NCI-H774 (cell line): ENCODE data around the gene RCCD1.
"Not testable (repeated sequence)": the region's sequence is repeated elsewhere in the genome, so short reads cannot be mapped to it uniquely, and the experiment has no call there.

Source experiments
- DNase-seq: peaks from one replicate; lab custom pipeline; 2025; lab: John Stamatoyannopoulos, UW

RCCD1 gene

DNA sequence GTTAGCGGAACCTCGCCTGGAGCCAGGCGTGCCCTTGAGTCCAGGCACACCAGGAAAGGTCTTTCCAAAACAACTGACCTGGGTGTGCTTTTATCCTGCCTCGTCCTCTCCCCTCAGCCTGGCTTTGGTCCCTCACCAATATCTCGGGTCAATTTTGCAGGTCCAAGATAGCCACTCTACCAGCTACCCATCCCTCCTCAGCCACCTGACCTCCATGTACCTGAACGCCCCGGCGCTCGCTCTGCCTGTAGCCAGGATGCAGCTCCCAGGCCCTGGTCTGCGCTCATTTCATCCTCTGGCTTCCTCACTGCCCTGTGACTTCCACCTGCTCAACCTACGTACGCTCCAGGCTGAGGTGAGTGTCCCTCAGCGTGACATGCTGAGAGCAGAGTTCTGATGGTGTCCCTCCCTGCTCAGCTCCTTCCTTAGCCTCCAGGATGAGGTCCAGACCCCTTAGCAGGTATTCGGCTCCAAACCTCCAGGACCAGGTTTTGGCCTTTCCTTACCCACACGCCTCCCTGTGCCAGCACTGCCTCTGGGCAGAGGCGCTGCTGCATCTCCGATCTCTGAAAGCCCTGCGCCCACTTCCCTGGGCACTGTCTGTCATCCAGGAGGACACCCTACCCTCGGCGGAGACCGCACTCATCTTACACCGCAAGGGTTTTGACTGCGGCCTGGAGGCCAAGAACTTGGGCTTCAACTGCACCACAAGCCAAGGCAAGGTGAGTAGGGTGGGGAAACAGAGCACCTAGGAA, 36.5 kb upstream of the RCCD1 start:
- DNase-seq, result no peak

GRCh38 chr15:90918835-90919234, 35.8 kb upstream of the RCCD1 start:
- DNase-seq, result no peak

GRCh38 chr15:90921887-90922286, 32.8 kb upstream of the RCCD1 start:
- DNase-seq, result no peak

DNA sequence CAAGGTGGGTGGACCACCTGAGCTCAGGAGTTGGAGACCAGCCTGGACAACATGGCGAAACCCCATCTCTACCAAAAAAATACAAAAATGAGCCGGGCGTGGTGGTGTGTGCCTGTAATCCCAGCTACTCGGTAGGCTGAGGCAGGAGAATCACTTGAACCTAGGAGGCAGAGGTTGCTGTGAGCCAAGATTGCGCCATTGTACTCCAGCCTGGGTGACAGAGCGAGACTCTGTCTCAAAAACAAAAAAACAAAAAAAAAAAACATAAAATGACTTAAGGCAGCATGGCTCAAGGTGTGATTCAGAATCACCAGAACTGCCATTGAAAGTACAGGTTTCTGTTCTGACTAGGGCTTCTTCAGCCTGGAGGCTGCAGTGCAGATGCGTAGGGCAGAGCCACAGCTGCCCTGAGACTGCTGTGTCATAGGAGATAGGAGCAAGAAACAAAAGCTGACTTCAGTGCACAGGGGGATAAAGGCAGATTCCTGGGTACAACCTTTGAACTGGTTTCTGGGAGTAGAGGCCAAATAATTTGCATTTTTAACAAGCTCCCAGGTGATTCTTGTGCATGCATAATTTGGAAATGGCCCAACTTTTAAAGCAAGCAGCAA, 31.9 kb upstream of the RCCD1 start:
- DNase-seq, result not testable (repeated sequence)

- DNase-seq, result no peak
Observed at GRCh38 chr15:90924375-90924774, 30.3 kb upstream of the RCCD1 start.

- DNase-seq, result not testable (repeated sequence)
Observed at GRCh38 chr15:90926766-90927165, 27.9 kb upstream of the RCCD1 start.

GRCh38 chr15:90928106-90928505, 26.6 kb upstream of the RCCD1 start:
- not testable (repeated sequence) for DNase-seq

- DNase-seq, result no peak
Observed at GRCh38 chr15:90929246-90930019, 25.3 kb upstream of the RCCD1 start.

DNA sequence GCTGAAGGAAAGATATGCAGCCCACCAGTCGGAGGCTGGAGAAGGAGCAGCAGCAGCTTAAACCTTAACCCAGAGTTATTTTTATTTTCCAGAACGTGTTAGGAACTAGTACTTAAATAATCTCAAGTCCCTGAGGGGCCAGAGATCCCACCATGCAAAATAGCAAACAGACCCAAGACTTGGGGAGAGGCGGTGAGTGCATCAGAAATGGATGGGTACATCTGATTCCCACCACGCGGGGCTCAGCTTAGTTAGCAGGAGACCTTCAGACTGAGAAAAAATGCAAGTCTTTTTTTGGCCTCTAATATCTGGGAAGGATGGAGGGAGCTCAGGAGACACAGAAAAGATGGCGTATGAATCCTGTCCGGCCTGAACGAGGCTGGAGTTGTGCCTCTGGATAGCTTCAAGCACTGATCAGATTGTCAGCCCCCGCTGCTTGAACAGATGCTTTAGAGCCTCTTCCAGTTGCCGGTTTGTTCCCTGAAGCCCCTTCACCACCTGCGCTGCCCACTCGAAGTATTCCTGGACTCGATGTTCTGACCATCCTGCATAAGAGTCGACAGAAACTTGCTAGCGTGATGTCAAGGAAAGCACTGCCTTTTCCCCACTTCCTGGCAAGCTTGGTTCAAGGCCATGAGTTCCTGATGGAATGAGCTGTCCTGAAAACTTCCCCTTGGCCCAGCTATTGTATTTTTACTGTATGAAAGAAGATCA, 23.7 kb upstream of the RCCD1 start:
- DNase-seq, result peak; percentile 33

DNA sequence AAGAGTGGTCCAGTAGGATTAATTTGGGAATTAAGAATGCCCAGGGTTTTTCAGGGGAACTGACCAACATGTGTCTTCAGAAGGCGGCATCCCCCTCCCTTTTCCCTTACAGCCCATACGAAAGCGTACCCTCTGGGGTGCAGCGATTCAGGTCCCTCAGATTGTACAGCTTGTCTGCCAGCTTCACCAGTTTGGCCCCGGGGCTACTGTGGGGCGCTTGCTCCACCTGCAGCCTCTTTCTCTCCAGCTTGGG, 23.2 kb upstream of the RCCD1 start:
- DNase-seq, result no peak

GRCh38 chr15:90931828-90932659, 22.6 kb upstream of the RCCD1 start, which contains the start of gene HDDC3:
Gene HDDC3, minus strand, starts transcription at chr15:90932549. Its CDS starts 9 bp downstream, at chr15:90932540.
- DNase-seq, result peak; percentile 81

GRCh38 chr15:90932660-90932991, 22.1 kb upstream of the RCCD1 start:
- no peak for DNase-seq

DNA sequence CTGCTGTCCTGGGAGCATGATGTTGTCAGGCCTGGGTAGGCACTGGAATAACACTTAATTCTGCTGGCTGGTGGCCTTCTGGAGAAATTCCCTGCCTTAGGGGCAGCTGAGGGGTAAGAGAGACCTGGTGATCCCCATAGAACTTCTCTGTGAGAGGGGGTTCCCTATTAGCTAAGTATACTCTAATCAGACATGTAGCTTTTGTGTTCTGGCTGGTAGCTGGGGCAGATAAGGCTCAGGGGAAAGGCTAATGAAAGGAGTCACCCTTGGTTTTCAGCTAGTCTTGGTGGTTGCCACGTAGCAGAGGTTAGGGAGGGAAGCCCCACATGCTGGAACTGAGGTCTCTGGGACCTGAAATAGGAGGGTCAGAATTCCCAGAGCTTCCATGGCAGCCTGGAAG, 21.4 kb upstream of the RCCD1 start:
- DNase-seq, result no peak

DNA sequence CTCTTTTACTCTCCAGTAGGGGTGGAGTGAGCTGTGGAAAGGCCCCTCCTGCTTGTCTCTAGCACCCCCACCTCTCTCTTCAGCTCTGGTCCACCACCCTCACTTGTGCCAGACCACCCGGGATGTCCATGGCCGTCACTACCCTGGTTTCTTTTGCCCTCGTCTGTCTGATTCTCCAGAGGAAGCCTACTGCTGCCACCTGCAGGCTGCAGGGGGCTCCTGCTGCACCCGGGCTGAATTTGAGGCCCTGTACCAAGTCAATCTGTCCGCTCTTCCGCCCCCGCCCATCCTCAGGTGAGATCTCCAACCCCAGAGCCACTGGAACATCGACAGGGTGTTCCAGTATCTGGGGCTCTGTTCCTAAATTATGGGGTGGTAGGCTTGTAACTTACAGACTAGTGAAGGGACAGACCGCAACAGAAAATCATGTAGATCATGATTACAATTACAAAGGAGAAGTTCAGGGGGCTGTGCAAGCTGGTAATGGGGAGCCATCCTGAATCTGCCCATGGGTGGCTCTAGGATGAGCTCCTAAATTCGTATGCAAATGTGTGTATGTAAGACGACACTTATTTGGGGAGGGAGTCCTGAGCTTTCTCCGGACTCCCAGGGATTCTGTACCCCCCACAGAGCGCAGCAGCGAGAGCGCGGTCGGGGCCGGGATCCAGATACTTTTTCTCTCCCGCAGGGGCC, 20.3 kb upstream of the RCCD1 start:
- DNase-seq, result peak; percentile 80

DNA sequence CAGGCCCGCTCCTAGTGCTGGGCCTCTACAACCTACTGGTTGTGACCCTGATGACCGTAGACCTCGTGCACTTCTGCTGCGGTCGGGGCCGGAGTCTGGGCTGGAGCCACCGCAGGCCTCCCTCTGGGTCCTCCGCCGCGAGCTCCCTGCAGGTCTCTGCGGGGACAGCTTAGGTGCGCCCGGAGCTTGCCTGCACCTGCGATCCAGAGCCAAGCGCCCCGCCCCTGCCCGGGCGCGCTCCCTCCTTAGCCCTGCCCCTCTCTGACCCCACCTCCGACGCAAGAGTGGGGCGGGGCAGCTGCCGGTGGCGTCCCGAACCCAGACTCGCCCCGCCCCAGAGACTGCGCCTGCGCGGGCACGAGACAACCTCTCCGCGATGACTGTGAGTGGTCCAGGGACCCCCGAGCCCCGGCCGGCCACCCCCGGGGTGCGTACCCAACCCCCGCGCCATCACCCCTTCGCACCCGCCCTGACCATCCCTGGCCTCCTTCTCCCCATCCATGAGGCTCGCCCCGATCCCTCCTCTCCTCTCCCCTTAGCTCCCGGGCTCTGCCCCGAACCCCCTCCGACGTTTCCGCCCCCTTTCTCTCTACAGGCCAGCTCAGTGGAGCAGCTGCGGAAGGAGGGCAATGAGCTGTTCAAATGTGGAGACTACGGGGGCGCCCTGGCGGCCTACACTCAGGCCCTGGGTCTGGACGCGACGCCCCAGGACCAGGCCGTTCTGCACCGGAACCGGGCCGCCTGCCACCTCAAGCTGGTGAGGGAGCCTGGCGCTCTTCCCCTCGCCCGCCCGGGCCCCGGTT, 19.5 kb upstream of the RCCD1 start, which contains the start of gene UNC45A:
UNC45A (plus strand) TSS at position 337 of the 803 bp plus-strand sequence; CDS start at position 377, 40 bp downstream.
- peak; percentile 92 for DNase-seq

DNA sequence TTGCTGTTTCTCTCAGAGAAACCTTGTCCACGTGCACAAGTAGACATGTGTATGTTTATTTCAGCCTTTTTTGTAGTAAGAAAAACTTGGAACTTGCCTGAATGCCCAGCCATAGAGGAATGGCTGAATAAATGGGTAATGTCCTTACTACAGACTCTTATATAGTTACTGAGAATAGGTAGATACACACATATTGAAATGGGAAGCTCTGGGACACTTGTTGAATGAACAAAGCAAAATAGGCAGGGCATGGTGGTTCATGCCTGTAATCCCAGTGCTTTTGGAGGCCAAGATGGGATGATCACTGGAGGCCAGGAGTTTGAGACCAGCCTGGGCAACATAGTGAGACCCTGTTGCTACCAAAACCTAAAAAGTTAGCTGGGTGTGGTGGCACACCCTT, 17.9 kb upstream of the RCCD1 start:
- DNase-seq, result no peak

DNA sequence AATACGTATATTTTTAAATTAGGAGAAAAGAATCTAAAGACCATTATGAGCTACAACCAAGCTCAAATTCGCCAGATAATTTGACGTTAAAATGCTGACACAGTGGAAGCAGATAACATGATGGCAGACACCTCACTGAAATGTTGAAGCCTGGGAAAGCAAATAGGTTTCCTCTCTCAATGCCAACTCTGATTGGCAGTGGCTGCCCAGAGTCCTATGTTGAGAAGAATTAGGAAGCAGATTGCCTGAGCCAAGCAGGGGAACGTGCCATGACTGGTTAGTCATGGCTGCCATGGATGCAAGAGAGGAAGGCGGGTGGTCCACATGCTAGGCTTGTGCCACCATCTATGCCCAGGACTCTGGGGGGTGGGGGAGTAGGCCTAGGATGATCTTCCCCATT, 16.4 kb upstream of the RCCD1 start:
- no peak for DNase-seq

GRCh38 chr15:90939756-90940155, 14.9 kb upstream of the RCCD1 start:
- no peak for DNase-seq

- no peak for DNase-seq
Observed at GRCh38 chr15:90941038-90941437, 13.6 kb upstream of the RCCD1 start.
